Uterus (tissue), 4 donors: ENCODE results near the gene SDK2. TPM values are rescaled to one million over a fixed set of nuclear protein-coding genes. Genes with fewer than 3 reads are reported as not detected.

Source experiments
- DNase-seq, 2 donors: peaks; one replicate each; pipeline ENCODE4 v3.0.0-alpha.2; 2019 to 2020
- H3K27ac ChIP-seq, 2 donors: fragments of 200-600 bp; sonication (generic); 1 replicate in 1 of 2; 2 replicates in 1 of 2; pipeline ENCODE4 v1.5.1; 2016 to 2018
- H3K27me3 ChIP-seq, 2 donors: fragments of 200-600 bp; sonication (generic); one replicate each; pipeline ENCODE4 v1.5.1; 2018 to 2019; ENCODE audit warnings: control low read depth in 1 of 2
- H3K36me3 ChIP-seq, 2 donors: fragments of 200-600 bp; sonication (generic); one replicate each; pipeline ENCODE4 v1.5.1; 2019; ENCODE audit warnings: control low read depth in 1 of 2
- H3K4me1 ChIP-seq, 2 donors: fragments of 200-600 bp; sonication (generic); one replicate each; pipeline ENCODE4 v1.5.1; 2018 to 2019; ENCODE audit warnings: control low read depth in 1 of 2
- H3K4me3 ChIP-seq, 2 donors: fragments of 200-600 bp; sonication (generic); 1 replicate in 1 of 2; 2 replicates in 1 of 2; pipeline ENCODE4 v1.5.1; 2018 to 2019; ENCODE audit warnings: mild to moderate bottlenecking in 1 of 2
- H3K9me3 ChIP-seq, 2 donors: fragments of 200-600 bp; sonication (generic); one replicate each; pipeline ENCODE4 v1.5.1; 2019; ENCODE audit warnings: control low read depth in 1 of 2
- CTCF ChIP-seq, 4 experiments: fragments of 200-600 bp in 2 of 4; fragments of 450-650 bp in 2 of 4; sonication (generic) in 2 of 4; IDR thresholded peaks; one replicate each; pipeline ENCODE4 v1.5.1; 2016 to 2019; ENCODE audit warnings: antibody characterized with exemption in 4 of 4, mild to moderate bottlenecking in 2 of 4, moderate library complexity in 1 of 4
- POLR2A ChIP-seq, 2 donors: fragments of 450-650 bp; IDR thresholded peaks; one replicate each; pipeline ENCODE4 v1.6.1; 2016; ENCODE audit warnings: antibody characterized with exemption in 2 of 2, mild to moderate bottlenecking in 1 of 2, moderate library complexity in 1 of 2
- intact Hi-C: fragments of 100-400 bp; cut with DNase I; formaldehyde crosslinking; loops from one replicate; pipeline ENCODE4 v1.15.1; 2023; ENCODE audit warnings: low total_unique reads
- total RNA-seq, 4 donors: library from RNA; depleted of rRNA in 3 of 4; stranded (reverse); fragments of >200 nt in 3 of 4; gene quantifications; one replicate each; pipeline versions ENCODE4 v1.1.0 to v1.2.4, GENCODE V29; 2014 to 2023
- donor health status: DM: yes; HTN: yes; CAD: no.

The SDK2 gene
- total RNA-seq, 4 donors from 2014 or later: 1.1 to 5.0 TPM; not detected in 2

DNA sequence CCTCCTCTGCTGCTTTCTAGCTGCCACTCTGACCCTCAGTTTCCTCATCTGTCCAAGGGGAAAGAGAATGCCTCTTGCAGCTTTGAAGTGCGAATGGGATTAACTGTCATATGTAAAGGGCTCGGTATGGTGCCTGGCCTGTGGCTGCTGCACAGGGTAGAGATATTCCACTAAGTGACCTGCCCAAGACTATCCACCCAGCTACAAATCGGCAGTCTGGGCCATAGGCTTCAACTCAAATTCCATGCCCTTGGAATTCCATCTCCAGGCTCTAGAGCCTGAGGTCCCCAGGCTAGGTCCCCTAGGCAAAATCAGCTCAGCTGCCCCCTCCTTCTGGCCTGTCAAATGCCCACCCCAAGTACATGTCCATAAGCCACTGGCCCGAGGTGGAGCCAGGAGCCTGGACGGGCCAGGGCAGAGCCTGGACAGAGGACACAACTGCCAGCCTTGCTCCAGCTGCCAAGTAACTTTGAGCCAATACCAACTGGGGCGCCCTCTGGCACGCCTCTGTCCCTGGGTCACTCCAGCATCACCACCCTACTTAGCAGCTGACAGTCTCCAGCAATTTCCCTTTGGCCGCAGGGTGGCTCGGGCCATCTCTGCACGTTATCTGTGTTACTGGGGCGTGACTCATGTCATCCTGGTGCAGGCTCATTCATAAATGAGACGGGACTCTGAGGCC lies 57.2 kb downstream of the SDK2 start:
- H3K9me3 ChIP-seq: no peaks in the 10 kb centered on the region
- intact Hi-C loops: no loop called here

GRCh38 chr17:73586275-73586832 lies 57.9 kb downstream of the SDK2 start:
- TF ChIP-seq CTCF (IDR thresholded peaks at IDR 0.05): no peak
- no peak for TF ChIP-seq POLR2A (IDR thresholded peaks at IDR 0.05)
- intact Hi-C loops: no loop called here
- DNase-seq: no peak
- Histone ChIP-seq H3K36me3 (no peaks in the 10 kb centered on the region), H3K27ac (no peak overlapping the region), H3K4me3 (no peak overlapping the region), H3K9me3 (no peaks in the 10 kb centered on the region), H3K27me3 (no peaks in the 10 kb centered on the region), H3K4me1 (no peaks in the 10 kb centered on the region)

More for the DNA sequence above, 57.2 kb downstream of the SDK2 start:
- DNase-seq: no peak
- Histone ChIP-seq H3K4me1 (no peaks in the 10 kb centered on the region), H3K36me3 (no peaks in the 10 kb centered on the region), H3K4me3 (no peak overlapping the region), H3K27me3 (no peaks in the 10 kb centered on the region), H3K27ac (no peak overlapping the region)
- TF ChIP-seq POLR2A (IDR thresholded peaks at IDR 0.05): no peak
- no peak for TF ChIP-seq CTCF (IDR thresholded peaks at IDR 0.05)

GRCh38 chr17:73585583-73585982 lies 58.7 kb downstream of the SDK2 start:
- intact Hi-C loops: no loop called here
- no peaks in the 10 kb centered on the region for H3K27me3 ChIP-seq
- no peak overlapping the region for H3K27ac ChIP-seq
- no peak overlapping the region for H3K4me3 ChIP-seq
- no peaks in the 10 kb centered on the region for H3K9me3 ChIP-seq
- no peak for TF ChIP-seq CTCF (IDR thresholded peaks at IDR 0.05)
- TF ChIP-seq POLR2A (IDR thresholded peaks at IDR 0.05): no peak
- H3K36me3 ChIP-seq: no peaks in the 10 kb centered on the region
- H3K4me1 ChIP-seq: no peaks in the 10 kb centered on the region
- DNase-seq: no peak

GRCh38 chr17:73584987-73585386 lies 59.3 kb downstream of the SDK2 start:
- TF ChIP-seq POLR2A (IDR thresholded peaks at IDR 0.05) (no peak), CTCF (IDR thresholded peaks at IDR 0.05) (no peak)
- intact Hi-C loops: no loop called here
- no peak for DNase-seq
- H3K27ac ChIP-seq: no peak overlapping the region
- no peak overlapping the region for H3K4me3 ChIP-seq
- no peaks in the 10 kb centered on the region for H3K4me1 ChIP-seq
- no peaks in the 10 kb centered on the region for H3K36me3 ChIP-seq
- H3K27me3 ChIP-seq: no peaks in the 10 kb centered on the region
- H3K9me3 ChIP-seq: no peaks in the 10 kb centered on the region

GRCh38 chr17:73584049-73584448 lies 60.2 kb downstream of the SDK2 start:
- TF ChIP-seq CTCF (IDR thresholded peaks at IDR 0.05): no peak
- TF ChIP-seq POLR2A (IDR thresholded peaks at IDR 0.05): no peak
- Histone ChIP-seq H3K27me3 (no peaks in the 10 kb centered on the region), H3K9me3 (no peaks in the 10 kb centered on the region), H3K36me3 (no peaks in the 10 kb centered on the region), H3K27ac (no peak overlapping the region), H3K4me1 (no peaks in the 10 kb centered on the region), H3K4me3 (no peak overlapping the region)
- no peak for DNase-seq
- intact Hi-C loops: no loop called here
